AG09319 (cell line): ENCODE measurements around the gene GFOD2.

ENCODE experiments used
- DNase-seq: peaks from one replicate; pipeline ENCODE4 v3.0.0-alpha.2; 2010; ENCODE audit warnings: low read depth; ENCODE audit errors: extremely low read depth
- TF ChIP-seq, protein P1 (sequence below): IDR thresholded peaks from 2 replicates; pipeline ENCODE4 v1.5.1; 2011; ENCODE audit warnings: low read depth, mild to moderate bottlenecking, inconsistent platforms, low read length, moderate library complexity

GFOD2 gene

GRCh38 chr16:67713647-67714273 is 5.4 kb downstream of the GFOD2 start:
- TF ChIP-seq, protein P1, sequence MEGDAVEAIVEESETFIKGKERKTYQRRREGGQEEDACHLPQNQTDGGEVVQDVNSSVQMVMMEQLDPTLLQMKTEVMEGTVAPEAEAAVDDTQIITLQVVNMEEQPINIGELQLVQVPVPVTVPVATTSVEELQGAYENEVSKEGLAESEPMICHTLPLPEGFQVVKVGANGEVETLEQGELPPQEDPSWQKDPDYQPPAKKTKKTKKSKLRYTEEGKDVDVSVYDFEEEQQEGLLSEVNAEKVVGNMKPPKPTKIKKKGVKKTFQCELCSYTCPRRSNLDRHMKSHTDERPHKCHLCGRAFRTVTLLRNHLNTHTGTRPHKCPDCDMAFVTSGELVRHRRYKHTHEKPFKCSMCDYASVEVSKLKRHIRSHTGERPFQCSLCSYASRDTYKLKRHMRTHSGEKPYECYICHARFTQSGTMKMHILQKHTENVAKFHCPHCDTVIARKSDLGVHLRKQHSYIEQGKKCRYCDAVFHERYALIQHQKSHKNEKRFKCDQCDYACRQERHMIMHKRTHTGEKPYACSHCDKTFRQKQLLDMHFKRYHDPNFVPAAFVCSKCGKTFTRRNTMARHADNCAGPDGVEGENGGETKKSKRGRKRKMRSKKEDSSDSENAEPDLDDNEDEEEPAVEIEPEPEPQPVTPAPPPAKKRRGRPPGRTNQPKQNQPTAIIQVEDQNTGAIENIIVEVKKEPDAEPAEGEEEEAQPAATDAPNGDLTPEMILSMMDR, result no peak
- DNase-seq, result no peak

DNA sequence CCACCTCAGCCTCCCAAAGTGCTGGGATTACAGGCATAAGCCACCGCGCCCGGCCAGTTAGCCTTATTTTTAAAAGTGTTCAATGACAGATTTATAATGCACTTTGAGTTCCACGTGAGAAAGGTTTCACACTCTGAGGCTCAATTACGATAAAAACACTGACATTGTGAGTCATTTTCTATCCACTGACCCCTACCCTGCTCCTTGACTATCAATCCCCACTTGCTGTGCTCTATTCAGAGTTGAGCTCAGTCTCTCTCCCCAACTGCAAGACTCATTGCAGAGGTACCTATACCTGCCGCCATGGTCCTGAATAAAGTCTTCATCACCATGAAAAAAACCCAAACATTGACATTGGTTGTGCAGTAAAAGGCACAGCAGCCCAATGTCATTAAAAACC is 8.5 kb downstream of the GFOD2 start:
- TF ChIP-seq, protein P1, result no peak
- DNase-seq, result no peak

DNA sequence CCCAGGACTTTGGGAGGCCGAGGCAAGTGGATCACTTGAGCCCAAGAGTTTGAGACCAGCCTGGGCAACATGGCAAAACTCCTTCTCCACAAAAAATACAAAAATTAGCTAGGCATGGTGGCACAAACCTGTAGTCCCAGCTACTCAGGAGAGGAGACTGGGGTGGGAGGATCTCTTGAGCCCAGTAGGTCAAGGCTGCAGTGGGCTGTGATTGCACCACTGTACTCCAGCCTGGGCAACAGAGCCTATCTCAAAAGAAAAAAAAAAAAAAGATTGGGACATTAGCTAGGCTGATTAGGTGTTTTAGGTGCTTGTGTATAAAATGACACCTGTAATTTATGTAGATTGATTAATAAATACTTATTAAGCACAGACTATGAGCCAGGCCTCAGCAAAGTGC is 10.1 kb downstream of the GFOD2 start:
- no peak for DNase-seq
- TF ChIP-seq, protein P1, result no peak

DNA sequence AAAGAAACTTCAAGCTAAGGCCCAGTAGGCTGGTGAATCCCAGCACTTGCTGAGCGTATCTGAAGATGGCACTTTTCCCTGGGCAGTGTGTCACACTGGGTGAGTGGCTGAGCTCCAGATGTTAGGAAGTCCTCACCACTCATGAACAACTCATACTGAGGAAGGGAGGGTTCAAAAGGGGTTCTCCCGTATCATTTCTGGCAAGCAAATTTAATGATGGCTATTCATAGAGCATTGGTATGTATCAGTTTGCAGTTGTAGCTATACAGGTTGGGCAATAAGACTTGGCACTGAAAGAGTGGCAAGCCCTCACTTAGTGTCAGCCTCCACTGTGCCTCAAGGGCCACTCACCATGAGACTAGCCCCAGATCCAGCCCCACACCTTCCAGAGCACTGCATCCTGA is 10.7 kb downstream of the GFOD2 start:
- TF ChIP-seq, protein P1, result no peak
- DNase-seq, result no peak

GRCh38 chr16:67707790-67708189 is 11.3 kb downstream of the GFOD2 start:
- no peak for DNase-seq

GRCh38 chr16:67707210-67707609 is 11.9 kb downstream of the GFOD2 start:
- TF ChIP-seq, protein P1, result no peak
- no peak for DNase-seq

More at GRCh38 chr16:67707790-67708189, 11.3 kb downstream of the GFOD2 start:
- TF ChIP-seq, protein P1, result no peak

DNA sequence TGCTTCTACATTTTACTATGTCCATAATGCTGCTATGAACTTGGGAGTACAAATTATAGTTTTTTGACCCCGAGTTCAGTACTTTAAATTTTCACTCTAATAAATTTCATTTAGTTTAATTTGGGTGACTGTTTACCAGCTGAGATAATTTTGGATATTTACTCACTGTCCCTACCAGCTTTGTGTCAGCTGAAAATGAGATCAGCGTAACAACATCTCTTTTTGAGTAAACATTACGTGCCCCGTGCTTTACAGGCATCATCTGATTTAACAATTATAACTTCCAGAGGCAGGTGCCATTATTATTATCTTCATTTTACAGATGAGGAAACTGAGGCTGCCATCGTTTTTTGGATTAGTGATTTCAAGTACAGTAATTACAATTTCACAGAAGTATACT is 15.0 kb downstream of the GFOD2 start:
- TF ChIP-seq, protein P1, result no peak
- DNase-seq, result no peak
